GM23338 (cell line): ENCODE data around the gene SARS2. TPM values are rescaled to one million over a fixed set of nuclear protein-coding genes. Genes with fewer than 3 reads are reported as not detected.

Experiments
- ATAC-seq: fragments of 200-7000 bp; cut with Tn5 transposase; 3 replicates; pipeline ENCODE4 v1.9.1; 2020
- DNase-seq: peaks from one replicate; pipeline ENCODE4 v3.0.0-alpha.2; 2015; ENCODE audit warnings: low spot score
- H2AFZ ChIP-seq: fragments of 200-600 bp; sonication (generic); 2 replicates; pipeline ENCODE4 v1.8.0; 2016; ENCODE audit warnings: antibody characterized with exemption, mild to moderate bottlenecking, moderate library complexity
- H3F3A ChIP-seq: fragments of 200-600 bp; sonication (generic); replicated peaks from 2 replicates; pipeline ENCODE4 v1.8.0; 2017; ENCODE audit warnings: antibody characterized with exemption, mixed run types, low read depth
- H3K27ac ChIP-seq: fragments of 200-600 bp; sonication (generic); 2 replicates; pipeline ENCODE4 v1.6.1; 2016; ENCODE audit warnings: low read depth
- H3K27me3 ChIP-seq: fragments of 200-600 bp; sonication (generic); 2 replicates; pipeline ENCODE4 v1.8.0; 2016; ENCODE audit warnings: mild to moderate bottlenecking, mixed run types, moderate library complexity; ENCODE audit not compliant: insufficient read depth
- H3K36me3 ChIP-seq: fragments of 200-600 bp; sonication (generic); 2 replicates; pipeline ENCODE4 v1.8.0; 2016; ENCODE audit warnings: mild to moderate bottlenecking; ENCODE audit not compliant: insufficient read depth
- H3K4me1 ChIP-seq: fragments of 200-600 bp; sonication (generic); 2 replicates; pipeline ENCODE4 v1.8.0; 2016; ENCODE audit warnings: mild to moderate bottlenecking, moderate library complexity; ENCODE audit not compliant: insufficient read depth
- H3K4me2 ChIP-seq: fragments of 200-600 bp; sonication (generic); 2 replicates; pipeline ENCODE4 v1.7.1; 2017; ENCODE audit warnings: mixed run types
- H3K4me3 ChIP-seq: fragments of 200-600 bp; sonication (generic); 2 replicates; pipeline ENCODE4 v1.6.1; 2016; ENCODE audit warnings: mixed run types
- H3K79me2 ChIP-seq: fragments of 200-600 bp; sonication (generic); replicated peaks from 2 replicates; pipeline ENCODE4 v1.8.0; 2017; ENCODE audit warnings: mild to moderate bottlenecking; ENCODE audit not compliant: insufficient read depth
- H3K9me2 ChIP-seq: fragments of 200-600 bp; sonication (generic); 2 replicates; pipeline ENCODE4 v1.8.0; 2017; ENCODE audit not compliant: insufficient read depth
- H4K20me1 ChIP-seq: fragments of 200-600 bp; sonication (generic); replicated peaks from 2 replicates; pipeline ENCODE4 v1.8.0; 2017; ENCODE audit warnings: mild to moderate bottlenecking; ENCODE audit not compliant: insufficient read depth
- H3K27ac Mint-ChIP-seq: 2 replicates; pipeline ENCODE4 v1.8.0; 2020; ENCODE audit warnings: inconsistent platforms, mild to moderate bottlenecking, moderate library complexity, mixed read lengths
- H3K27me3 Mint-ChIP-seq: 3 replicates; pipeline ENCODE4 v1.8.0; 2022; ENCODE audit warnings: low read depth, mild to moderate bottlenecking, moderate library complexity, mixed read lengths, inconsistent platforms; ENCODE audit not compliant: insufficient read depth, poor library complexity
- H3K36me3 Mint-ChIP-seq: 3 replicates; pipeline ENCODE4 v1.8.0; 2021; ENCODE audit warnings: low read depth, mild to moderate bottlenecking, inconsistent platforms, moderate library complexity, mixed read lengths
- H3K4me1 Mint-ChIP-seq: 3 replicates; pipeline ENCODE4 v1.8.0; 2020; ENCODE audit warnings: mild to moderate bottlenecking, inconsistent platforms, mixed read lengths
- H3K4me3 Mint-ChIP-seq: 3 replicates; pipeline ENCODE4 v1.8.0; 2021; ENCODE audit warnings: moderate library complexity, mild to moderate bottlenecking, inconsistent platforms, mixed read lengths
- H3K9me3 Mint-ChIP-seq: 3 replicates; pipeline ENCODE4 v1.8.0; 2020; ENCODE audit warnings: moderate library complexity, mild to moderate bottlenecking, inconsistent platforms, mixed read lengths
- CREB1 ChIP-seq: fragments of 250-450 bp; sonication (Bioruptor Pico); IDR thresholded peaks from 2 replicates; pipeline ENCODE4 v1.5.0; 2020; ENCODE audit warnings: low read depth, mild to moderate bottlenecking, moderate library complexity
- CTCF ChIP-seq, 2 experiments: fragments of 200-600 bp in 1 of 2; sonication (generic) in 1 of 2; conservative IDR thresholded peaks; 2 replicates each; pipeline versions ENCODE4 v1.5.1 to v1.6.1; 2016 to 2017; ENCODE audit warnings: antibody characterized with exemption in 2 of 2, low read depth in 2 of 2, mild to moderate bottlenecking in 2 of 2, moderate library complexity in 1 of 2
- ETS1 ChIP-seq: IDR thresholded peaks from 2 replicates; pipeline ENCODE4 v1.6.1; 2016; ENCODE audit warnings: antibody characterized with exemption
- EZH2 ChIP-seq: fragments of 200-600 bp; sonication (generic); IDR thresholded peaks from one replicate; pipeline ENCODE4 v1.8.0; 2017; ENCODE audit warnings: antibody characterized with exemption, mild to moderate bottlenecking, low read depth; ENCODE audit not compliant: unreplicated experiment
- NANOG ChIP-seq: IDR thresholded peaks from 2 replicates; pipeline ENCODE4 v1.6.1; 2016; ENCODE audit warnings: antibody characterized with exemption, borderline replicate concordance
- POLR2AphosphoS5 ChIP-seq: IDR thresholded peaks from 2 replicates; pipeline ENCODE4 v1.6.1; 2016; ENCODE audit warnings: antibody characterized with exemption, low read depth
- REST ChIP-seq: IDR thresholded peaks from one replicate; pipeline ENCODE4 v1.6.1; 2018; ENCODE audit warnings: antibody characterized with exemption; ENCODE audit not compliant: unreplicated experiment
- STAT1 ChIP-seq: IDR thresholded peaks from one replicate; pipeline ENCODE4 v1.6.1; 2016; ENCODE audit warnings: antibody characterized with exemption; ENCODE audit not compliant: unreplicated experiment
- ZNF114 ChIP-seq: fragments of 250-450 bp; sonication (Bioruptor Pico); IDR thresholded peaks from 2 replicates; pipeline ENCODE4 v1.5.0; 2020; ENCODE audit warnings: mild to moderate bottlenecking, moderate library complexity
- ZNF331 ChIP-seq: fragments of 250-450 bp; sonication (Bioruptor Pico); IDR thresholded peaks from 2 replicates; pipeline ENCODE4 v1.5.0; 2020; ENCODE audit warnings: low read depth, mild to moderate bottlenecking, moderate library complexity
- ZNF462 ChIP-seq: fragments of 250-450 bp; sonication (Bioruptor Pico); IDR thresholded peaks from 2 replicates; pipeline ENCODE4 v1.5.0; 2020; ENCODE audit warnings: mild to moderate bottlenecking, moderate library complexity
- polyA plus RNA-seq: library from polyadenylated mRNA; unstranded; fragments of >200 nt; fragmentation: Nextera tagmentation; extraction: Ambion mirVana; gene quantifications from 2 replicates; pipeline ENCODE4 v1.2.1, GENCODE V29; 2016
- total RNA-seq: library from RNA; depleted of rRNA; stranded (reverse); fragments of >200 nt; shearing (Covaris generic); gene quantifications from 2 replicates; pipeline ENCODE4 v1.2.3, GENCODE V29; 2014

Gene SARS2
- total and polyA plus RNA-seq, 2 experiments from 2014 or later, result 70.6 to 75.7 TPM

- TF ChIP-seq ZNF462 (CRISPR knock-in tag) (no peak), ZNF331 (CRISPR knock-in tag) (no peak), NANOG (no peak), ETS1 (no peak)
Observed at GRCh38 chr19:38907670-38908069, 22.9 kb downstream of the SARS2 start (continued).

GRCh38 chr19:38907227-38907626 lies 23.3 kb downstream of the SARS2 start:
- Histone ChIP-seq H3K4me1 (peaks cover 5% of the 10 kb centered on the region), H3F3A (no peaks in the 10 kb centered on the region), H3K79me2 (peaks cover 4% of the 10 kb centered on the region), H3K27ac (no peak overlapping the region), H3K4me2 (no peak overlapping the region), H3K36me3 (no peaks in the 10 kb centered on the region; the same call in 1 of the 2 replicates), H3K9me2 (no peaks in the 10 kb centered on the region), H3K27me3 (0 out of 2 replicates have a peak, but pooled peaks cover 1% of the 10 kb centered on the region), H4K20me1 (no peaks in the 10 kb centered on the region), H2AFZ (no peak overlapping the region), H3K4me3 (no peak overlapping the region)
- Mint-ChIP-seq H3K36me3 (peaks cover 27% of the 10 kb centered on the region), H3K27ac (no peak overlapping the region), H3K27me3 (peaks cover 4% of the 10 kb centered on the region), H3K4me3 (no peak overlapping the region), H3K9me3 (no peaks in the 10 kb centered on the region), H3K4me1 (peaks cover 6% of the 10 kb centered on the region; the same call in 2 of the 3 replicates)
- no peak for DNase-seq
- TF ChIP-seq EZH2 (no peak), CREB1 (CRISPR knock-in tag) (no peak), ETS1 (no peak), STAT1 (no peak), REST (no peak), NANOG (no peak), ZNF331 (CRISPR knock-in tag) (no peak), ZNF114 (no peak), CTCF (conservative IDR thresholded peaks at IDR 0.05; ENCODE audit: low read depth in 2 of 2) (no peak), POLR2AphosphoS5 (no peak)
- ATAC-seq, result no peak
